ENCODE measurements around the gene TMEM238. TPM values are rescaled to one million over a fixed set of nuclear protein-coding genes. Genes with fewer than 3 reads are reported as not detected.
"Not testable (repeated sequence)": the region's sequence is repeated elsewhere in the genome, so short reads cannot be mapped to it uniquely, and the experiment has no call there.

The TMEM238 gene
- total RNA-seq, 1 experiment from 2014 or later = 1.0 TPM

- not testable (repeated sequence) for H3K27me3 ChIP-seq (ENCODE audit: control insufficient read depth, insufficient read depth, low read length); H3K4me3 ChIP-seq (ENCODE audit: insufficient read depth, low read depth, low read length); H3K36me3 ChIP-seq (replicated peaks; ENCODE audit: control insufficient read depth, insufficient read depth, low read length); DNase-seq
These were observed 54.3 kb downstream of the TMEM238 start for GRCh38 chr19:55329791-55330190.

Other genes starting within 250 kb of the TMEM238 start
- gene TNNT1, start 235.1 kb downstream of the TMEM238 start, total RNA-seq (2014; rRNA removed; shearing (Covaris generic)) = 33.8 and 44.8 TPM in 2 replicates
- 6.5 and 11.6 TPM in 2 replicates for gene TNNI3, start 226.6 kb downstream of the TMEM238 start, total RNA-seq (2014; rRNA removed; shearing (Covaris generic))
- gene DNAAF3, start 217.7 kb downstream of the TMEM238 start, total RNA-seq (2014; rRNA removed; shearing (Covaris generic)) = 0.15 and 2.2 TPM in 2 replicates
- 0.26 and 0.31 TPM in 2 replicates for gene SYT5, start 204.0 kb downstream of the TMEM238 start, total RNA-seq (2014; rRNA removed; shearing (Covaris generic))
- gene PTPRH, start 174.8 kb downstream of the TMEM238 start, total RNA-seq (2014; rRNA removed; shearing (Covaris generic)) = 0.41 and 2.3 TPM in 2 replicates
- gene TMEM86B, start 155.5 kb downstream of the TMEM238 start, total RNA-seq (2014; rRNA removed; shearing (Covaris generic)) = 1.2 and 1.7 TPM in 2 replicates
- gene PPP6R1, start 125.3 kb downstream of the TMEM238 start, total RNA-seq (2014; rRNA removed; shearing (Covaris generic)) = 51.7 and 53.1 TPM in 2 replicates
- 54.4 and 92.3 TPM in 2 replicates for gene HSPBP1, start 104.2 kb downstream of the TMEM238 start, total RNA-seq (2014; rRNA removed; shearing (Covaris generic))
- 20.3 and 31.3 TPM in 2 replicates for gene BRSK1, start 100.3 kb downstream of the TMEM238 start, total RNA-seq (2014; rRNA removed; shearing (Covaris generic))
- 0.24 TPM in 1 of 2 replicates, not detected in the other for gene TMEM150B, start 59.0 kb downstream of the TMEM238 start, total RNA-seq (2014; rRNA removed; shearing (Covaris generic))
- gene KMT5C, start 44.4 kb downstream of the TMEM238 start, total RNA-seq (2014; rRNA removed; shearing (Covaris generic)) = 36.1 and 58.9 TPM in 2 replicates
- gene COX6B2, start 29.6 kb downstream of the TMEM238 start, total RNA-seq (2014; rRNA removed; shearing (Covaris generic)) = 0.17 and 0.30 TPM in 2 replicates
- not detected in 2 replicates for gene GARIN5B, start 21.0 kb downstream of the TMEM238 start, total RNA-seq (2014; rRNA removed; shearing (Covaris generic))
- 0.59 and 1.2 TPM in 2 replicates for gene IL11, start 13.8 kb downstream of the TMEM238 start, total RNA-seq (2014; rRNA removed; shearing (Covaris generic))
- gene TMEM190, start 7.5 kb downstream of the TMEM238 start, total RNA-seq (2014; rRNA removed; shearing (Covaris generic)) = not detected in 2 replicates
- 458 and 505 TPM in 2 replicates for gene RPL28, start 1.6 kb upstream of the TMEM238 start, total RNA-seq (2014; rRNA removed; shearing (Covaris generic))
- gene UBE2S, start 23.5 kb upstream of the TMEM238 start, total RNA-seq (2014; rRNA removed; shearing (Covaris generic)) = 369 and 380 TPM in 2 replicates
- 0.04 and 0.07 TPM in 2 replicates for gene SHISA7, start 59.0 kb upstream of the TMEM238 start, total RNA-seq (2014; rRNA removed; shearing (Covaris generic))
- 178 and 185 TPM in 2 replicates for gene ISOC2, start 77.3 kb upstream of the TMEM238 start, total RNA-seq (2014; rRNA removed; shearing (Covaris generic))
- gene C19orf85, start 80.5 kb upstream of the TMEM238 start, total RNA-seq (2014; rRNA removed; shearing (Covaris generic)) = 1.6 and 3.7 TPM in 2 replicates
- 5.8 and 8.1 TPM in 2 replicates for gene ZNF628, start 92.3 kb upstream of the TMEM238 start, total RNA-seq (2014; rRNA removed; shearing (Covaris generic))
- 56.0 and 71.2 TPM in 2 replicates for gene NAT14, start 100.9 kb upstream of the TMEM238 start, total RNA-seq (2014; rRNA removed; shearing (Covaris generic))
- 0.48 and 0.87 TPM in 2 replicates for gene SSC5D, start 104.1 kb upstream of the TMEM238 start, total RNA-seq (2014; rRNA removed; shearing (Covaris generic))
- 4.0 and 4.6 TPM in 2 replicates for gene SBK2, start 152.8 kb upstream of the TMEM238 start, total RNA-seq (2014; rRNA removed; shearing (Covaris generic))
- gene SBK3, start 161.3 kb upstream of the TMEM238 start, total RNA-seq (2014; rRNA removed; shearing (Covaris generic)) = 0.17 and 2.4 TPM in 2 replicates
- gene ZNF579, start 196.6 kb upstream of the TMEM238 start, total RNA-seq (2014; rRNA removed; shearing (Covaris generic)) = 17.2 and 20.5 TPM in 2 replicates
- gene FIZ1, start 215.2 kb upstream of the TMEM238 start, total RNA-seq (2014; rRNA removed; shearing (Covaris generic)) = 4.3 and 4.7 TPM in 2 replicates
- gene ZNF524, start 216.0 kb upstream of the TMEM238 start, total RNA-seq (2014; rRNA removed; shearing (Covaris generic)) = 11.2 and 13.6 TPM in 2 replicates
- 3.5 and 4.9 TPM in 2 replicates for gene ZNF865, start 221.4 kb upstream of the TMEM238 start, total RNA-seq (2014; rRNA removed; shearing (Covaris generic))
- 9.8 and 12.5 TPM in 2 replicates for gene ZNF784, start 240.3 kb upstream of the TMEM238 start, total RNA-seq (2014; rRNA removed; shearing (Covaris generic))

All from H7 (cell line).